GM12872 (cell line): Measurements from ENCODE around the gene RAPGEF3.

Experiments used
- CTCF ChIP-seq: IDR thresholded peaks from 3 replicates; pipeline ENCODE4 v1.5.1; 2011; ENCODE audit warnings: low read depth, mild to moderate bottlenecking, low read length, moderate library complexity; ENCODE audit not compliant: insufficient read depth

RAPGEF3 gene

GRCh38 chr12:47712171-47712570 lies 46.5 kb downstream of the RAPGEF3 start:
- TF ChIP-seq CTCF: no peak

- no peak for TF ChIP-seq CTCF
These were observed 47.2 kb downstream of the RAPGEF3 start for GRCh38 chr12:47711448-47711847.

GRCh38 chr12:47710278-47710677 lies 48.4 kb downstream of the RAPGEF3 start:
- no peak for TF ChIP-seq CTCF

- TF ChIP-seq CTCF: no peak
These were observed 49.0 kb downstream of the RAPGEF3 start for GRCh38 chr12:47709671-47710070.

- TF ChIP-seq CTCF: no peak
These were observed 49.4 kb downstream of the RAPGEF3 start for GRCh38 chr12:47709237-47709636.

- TF ChIP-seq CTCF: no peak
These were observed 50.7 kb downstream of the RAPGEF3 start for GRCh38 chr12:47707905-47708543.

GRCh38 chr12:47707355-47707754 lies 51.3 kb downstream of the RAPGEF3 start:
- TF ChIP-seq CTCF: no peak
